LNCaP clone FGC (cell line): Measurements from ENCODE around the gene PIK3CB.
"Not testable (repeated sequence)": the region's sequence is repeated elsewhere in the genome, so short reads cannot be mapped to it uniquely, and the experiment has no call there.

Experiments
- DNase-seq: peaks from one replicate; pipeline ENCODE4 v3.0.0-alpha.2; 2011; ENCODE audit warnings: low read depth
- H3K4me3 ChIP-seq: 2 replicates; pipeline ENCODE4 v1.5.1; 2011; ENCODE audit warnings: mild to moderate bottlenecking, low read depth, low read length, control low read depth
- CTCF ChIP-seq: IDR thresholded peaks from 2 replicates; pipeline ENCODE4 v1.5.1; 2012; ENCODE audit warnings: mild to moderate bottlenecking; ENCODE audit not compliant: control insufficient read depth, insufficient read depth; ENCODE audit errors: extremely low read depth

PIK3CB gene

DNA sequence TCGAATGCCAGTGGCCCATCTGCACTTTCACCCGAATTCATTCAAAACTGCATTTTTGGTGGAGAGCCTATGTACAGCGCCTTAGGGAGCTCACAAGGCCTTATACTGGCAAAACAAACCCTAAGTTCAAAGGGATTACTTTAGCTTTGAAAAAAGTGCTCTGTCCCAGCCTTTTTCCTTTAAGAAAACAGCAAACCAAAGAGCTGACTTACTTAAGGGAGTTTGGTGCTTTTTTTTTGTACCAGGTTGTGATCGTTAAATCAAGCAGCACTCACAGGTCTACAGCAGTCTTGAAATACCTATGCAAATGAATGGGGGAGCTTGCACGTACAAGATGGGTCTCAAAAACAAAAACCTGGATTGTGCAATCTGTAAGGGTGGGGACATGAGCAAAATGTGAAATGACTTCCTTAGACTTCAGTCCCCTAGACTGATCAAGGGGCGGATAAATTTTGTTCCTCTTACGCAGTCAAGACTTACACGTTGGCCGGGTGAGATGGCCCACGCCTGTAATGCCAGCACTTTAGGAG lies 11.6 kb upstream of the PIK3CB start:
- no peak overlapping the region for H3K4me3 ChIP-seq
- DNase-seq, result no peak
- TF ChIP-seq CTCF, result no peak

GRCh38 chr3:138845771-138846173 lies 11.0 kb upstream of the PIK3CB start:
- DNase-seq, result no peak
- H3K4me3 ChIP-seq, result no peak overlapping the region
- TF ChIP-seq CTCF, result no peak

- H3K4me3 ChIP-seq, result no peak overlapping the region
- TF ChIP-seq CTCF, result no peak
- DNase-seq, result no peak
Measured at GRCh38 chr3:138845181-138845601, 10.5 kb upstream of the PIK3CB start.

GRCh38 chr3:138842483-138843188 lies 7.9 kb upstream of the PIK3CB start:
- DNase-seq, result no peak
- no peak for TF ChIP-seq CTCF
- no peak overlapping the region for H3K4me3 ChIP-seq

DNA sequence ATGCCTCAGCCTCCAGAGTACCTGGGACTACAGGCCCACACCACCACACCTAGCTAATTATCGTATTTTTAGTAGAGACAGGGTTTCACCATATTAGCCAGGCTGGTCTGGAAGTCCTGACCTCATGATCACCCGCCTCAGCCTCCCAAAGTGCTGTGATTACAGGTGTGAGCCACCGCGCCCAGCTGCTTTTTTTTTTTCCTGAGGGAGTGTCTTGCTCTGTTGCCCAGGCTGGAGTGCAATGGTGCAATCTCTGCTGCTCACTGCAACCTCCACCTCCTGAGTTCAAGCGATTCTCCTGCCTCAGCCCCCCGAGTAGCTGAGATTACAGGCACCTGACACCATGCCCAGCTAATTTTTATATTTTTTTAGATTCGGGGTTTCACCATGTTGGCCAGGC lies 3.7 kb upstream of the PIK3CB start:
- H3K4me3 ChIP-seq, DNase-seq: not testable (repeated sequence)

DNA sequence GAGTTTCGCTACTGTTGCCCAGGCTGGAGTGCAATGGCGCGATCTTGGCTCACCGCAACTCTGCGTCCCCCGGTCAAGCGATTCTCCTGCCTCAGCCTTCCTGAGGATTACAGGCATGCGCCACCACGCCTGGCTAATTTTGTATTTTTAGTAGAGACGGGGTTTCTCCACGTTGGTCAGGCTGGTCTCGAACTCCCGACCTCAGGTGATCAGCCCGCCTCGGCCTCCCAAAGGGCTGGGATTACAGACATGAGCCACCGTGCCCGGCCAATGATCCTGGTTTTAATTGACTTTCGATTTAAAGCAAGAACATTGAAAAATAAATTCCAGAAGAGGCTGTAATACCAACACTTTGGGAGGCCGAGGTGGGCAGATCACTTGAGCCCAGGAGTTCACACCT lies 1.1 kb upstream of the PIK3CB start:
- not testable (repeated sequence) for DNase-seq
- peak overlapping the region; percentile 76; the same call in 1 of the 2 replicates for H3K4me3 ChIP-seq

DNA sequence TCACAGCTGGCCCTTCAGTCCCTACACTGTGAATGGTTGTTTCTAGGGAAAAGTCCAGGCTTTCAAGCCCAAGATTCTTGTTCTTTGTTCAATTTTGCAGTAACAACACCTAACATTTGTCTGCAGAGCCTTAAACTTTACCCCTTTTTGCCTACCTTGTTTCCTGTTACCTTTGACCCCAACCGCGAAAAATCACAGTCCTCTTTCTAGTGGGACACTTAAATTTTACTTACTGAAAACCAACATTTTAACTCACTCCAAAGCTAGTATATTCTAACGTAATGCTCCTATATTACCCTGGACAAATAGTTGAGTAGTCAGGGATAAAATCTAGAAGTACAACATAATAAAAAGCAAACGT lies 649 bp upstream of the PIK3CB start:
- DNase-seq, result no peak
- no peak for TF ChIP-seq CTCF
- H3K4me3 ChIP-seq, result peak overlapping the region; percentile 76

- peak overlapping the region; percentile 76 for H3K4me3 ChIP-seq
- DNase-seq, result no peak
- peak; percentile 36 for TF ChIP-seq CTCF
Measured at GRCh38 chr3:138833899-138834595, 681 bp downstream of the PIK3CB start.

GRCh38 chr3:138832473-138833057 lies 2.2 kb downstream of the PIK3CB start:
- DNase-seq, result not testable (repeated sequence)

More at GRCh38 chr3:138832473-138833057, 2.2 kb downstream of the PIK3CB start:
- not testable (repeated sequence) for H3K4me3 ChIP-seq
